C4-2B (cell line): ENCODE results near the gene COX6A1.

Experiments
- CTCF ChIP-seq: fragments of 450-650 bp; conservative IDR thresholded peaks from 2 replicates; pipeline ENCODE4 v1.5.1; 2017; ENCODE audit warnings: mild to moderate bottlenecking
- ZFX ChIP-seq: fragments of 450-650 bp; IDR thresholded peaks from 2 replicates; pipeline ENCODE4 v1.6.1; 2017

- TF ChIP-seq CTCF (no peak), ZFX (no peak)
Measured at GRCh38 chr12:120406069-120406468, 31.8 kb upstream of the COX6A1 start.
